Motor neuron (in vitro differentiated cells): ENCODE data around the gene MARCO. TPM values are rescaled to one million over a fixed set of nuclear protein-coding genes. Genes with fewer than 3 reads are reported as not detected.
"Not testable (repeated sequence)": the region's sequence is repeated elsewhere in the genome, so short reads cannot be mapped to it uniquely, and the experiment has no call there.

Experiments
- ATAC-seq, 8 experiments: fragments of 200-7000 bp; cut with Tn5 transposase; replicated peaks in 6 of 8; 2 replicates each; pipeline ENCODE4 v1.8.0; 2021; ENCODE audit warnings: mild to moderate bottlenecking in 8 of 8, moderate library complexity in 8 of 8
- H3K27ac ChIP-seq, 2 donors: fragments of 250-450 bp; sonication (Bioruptor Pico); 2 replicates each; pipeline ENCODE4 v1.9.0; 2021; ENCODE audit warnings: antibody characterized with exemption in 2 of 2, mild to moderate bottlenecking in 2 of 2, moderate library complexity in 1 of 2
- H3K4me1 ChIP-seq, 2 donors: fragments of 250-450 bp; sonication (Bioruptor Pico); replicated peaks in 1 of 2; 2 replicates each; pipeline ENCODE4 v1.6.1; 2021; ENCODE audit warnings: antibody characterized with exemption in 2 of 2, mild to moderate bottlenecking in 2 of 2, moderate library complexity in 1 of 2
- H3K4me3 ChIP-seq, 5 donors: fragments of 250-450 bp; sonication (Bioruptor Pico); 2 replicates each; pipeline ENCODE4 v1.9.0; 2021; ENCODE audit warnings: antibody characterized with exemption in 5 of 5, mild to moderate bottlenecking in 5 of 5, moderate library complexity in 4 of 5
- WGBS, 10 experiments: fragments of 450-650 bp; shearing (Covaris generic); methylation state at CpG; one replicate each; pipeline ENCODE4 v1.0.0; 2022; 5-methylcytosine and 5-hydroxymethylcytosine counted together
- in situ Hi-C, 9 experiments: fragments of 400-800 bp; cut with MboI; loops; one replicate each; pipeline ENCODE4 v1.15.0; 2021; ENCODE audit warnings: low sequenced_read_pairs in 9 of 9, low pct_unique_long_range_greater_than_20kb in 2 of 9; ENCODE audit not compliant: unreplicated experiment in 9 of 9
- total RNA-seq, 8 experiments: library from RNA; unstranded; fragments of 300-600 nt; gene quantifications; 2 replicates each; pipeline versions ENCODE4 v1.2.3 to v1.2.4, GENCODE V29; 2022

Gene MARCO
- total RNA-seq, 8 experiments from 2014 or later = 1.6 TPM; not detected in 7

- in situ Hi-C loops = no loop called here
- ATAC-seq = no peak
- no peak overlapping the region for H3K27ac ChIP-seq
- no peaks in the 10 kb centered on the region for H3K4me1 ChIP-seq
- WGBS, 10 experiments = 57% methylated on average over 1 of the region's 1 CpG; no CpG with 5 or more reads in 9 of the 10 experiments
- no peak overlapping the region for H3K4me3 ChIP-seq
These were observed 41.9 kb downstream of the MARCO start for GRCh38 chr2:118983915-118984314.

DNA sequence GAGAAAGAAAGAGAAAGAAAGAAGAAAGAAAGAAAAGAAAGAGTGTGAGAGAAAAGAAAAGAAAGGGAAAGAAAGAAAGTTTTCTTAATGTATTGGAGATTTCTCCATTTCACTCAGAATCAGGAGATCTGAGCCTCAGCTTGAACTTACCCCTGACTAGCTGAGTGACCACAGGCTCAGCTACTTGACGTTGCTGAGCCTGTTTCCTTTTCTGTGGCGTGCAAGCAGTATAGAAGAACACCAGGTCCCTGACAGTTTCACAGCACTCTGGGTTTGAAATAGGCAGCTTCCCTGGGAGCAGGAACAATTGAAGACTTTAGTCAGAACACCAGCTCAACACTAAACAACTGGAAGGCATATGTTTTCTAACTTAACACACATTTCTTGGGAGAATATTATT, 44.7 kb downstream of the MARCO start:
- WGBS, 10 experiments = 0 to 73% (median 20%) methylated on average over 1 to 2 of the region's 2 CpGs; no CpG with 5 or more reads in 1 of the 10 experiments
- ATAC-seq = no peak
- Histone ChIP-seq H3K27ac (no peak overlapping the region), H3K4me1 (no peaks in the 10 kb centered on the region), H3K4me3 (no peak overlapping the region)
- in situ Hi-C loops = no loop called here

DNA sequence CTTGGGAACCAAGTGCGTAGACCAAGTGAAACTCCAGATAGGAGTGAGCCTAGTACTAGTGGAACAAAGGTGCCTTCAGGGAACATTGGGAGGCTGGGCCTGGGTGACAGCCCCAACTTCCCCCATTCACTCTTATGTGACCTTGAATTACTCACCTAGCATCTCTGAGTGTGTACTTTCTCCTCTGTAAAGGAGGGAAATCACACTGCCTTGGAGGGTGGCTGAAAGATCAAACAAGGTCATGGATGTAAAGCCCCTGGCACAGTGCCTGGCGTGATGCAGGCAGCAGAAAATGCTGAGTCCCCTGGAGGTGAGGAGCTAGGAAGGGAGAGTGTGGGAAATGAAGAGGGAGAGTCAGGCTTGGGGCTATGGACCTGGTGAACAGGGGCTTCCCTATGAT, 45.9 kb downstream of the MARCO start:
- ATAC-seq = no peak
- WGBS, 10 experiments = 33 to 100% (median 100%) methylated on average over 1 to 2 of the region's 2 CpGs; no CpG with 5 or more reads in 5 of the 10 experiments
- in situ Hi-C loops = no loop called here
- Histone ChIP-seq H3K4me1 (no peaks in the 10 kb centered on the region), H3K4me3 (no peak overlapping the region), H3K27ac (no peak overlapping the region)

DNA sequence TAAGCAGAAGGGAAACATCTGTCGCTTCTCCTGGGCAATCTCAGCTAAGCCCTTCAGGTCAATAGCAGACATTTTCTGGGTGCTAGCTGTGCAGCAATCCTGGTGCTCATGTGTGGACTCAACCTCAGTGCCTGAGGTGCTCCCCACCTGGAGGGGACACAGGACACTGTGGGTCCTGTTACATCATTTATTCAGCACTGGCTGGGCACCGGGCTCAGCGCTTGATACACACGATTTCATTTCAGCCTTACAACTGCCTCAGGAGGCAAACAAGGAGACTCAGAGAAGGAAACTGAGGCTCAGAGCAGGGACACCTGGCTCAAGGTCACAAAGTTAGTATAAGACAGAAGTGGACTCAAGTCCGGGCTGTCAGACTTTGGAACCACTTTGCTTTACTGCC, 46.7 kb downstream of the MARCO start:
- Histone ChIP-seq H3K4me3 (no peak overlapping the region), H3K27ac (no peak overlapping the region), H3K4me1 (no peaks in the 10 kb centered on the region)
- WGBS, 10 experiments = 40 to 100% (median 93%) methylated on average over 1 to 3 of the region's 5 CpGs; no CpG with 5 or more reads in 4 of the 10 experiments
- in situ Hi-C loops = no loop called here
- no peak for ATAC-seq

- Histone ChIP-seq H3K4me1 (no peaks in the 10 kb centered on the region), H3K4me3 (no peak overlapping the region), H3K27ac (no peak overlapping the region)
- WGBS, 10 experiments = 0 to 61% (median 45%) methylated on average over 1 to 2 of the region's 2 CpGs; no CpG with 5 or more reads in 4 of the 10 experiments
- in situ Hi-C loops = no loop called here
- ATAC-seq = peak in 2 of 8 experiments; percentile 88 to 90
These were observed 47.5 kb downstream of the MARCO start for GRCh38 chr2:118989481-118989880.

DNA sequence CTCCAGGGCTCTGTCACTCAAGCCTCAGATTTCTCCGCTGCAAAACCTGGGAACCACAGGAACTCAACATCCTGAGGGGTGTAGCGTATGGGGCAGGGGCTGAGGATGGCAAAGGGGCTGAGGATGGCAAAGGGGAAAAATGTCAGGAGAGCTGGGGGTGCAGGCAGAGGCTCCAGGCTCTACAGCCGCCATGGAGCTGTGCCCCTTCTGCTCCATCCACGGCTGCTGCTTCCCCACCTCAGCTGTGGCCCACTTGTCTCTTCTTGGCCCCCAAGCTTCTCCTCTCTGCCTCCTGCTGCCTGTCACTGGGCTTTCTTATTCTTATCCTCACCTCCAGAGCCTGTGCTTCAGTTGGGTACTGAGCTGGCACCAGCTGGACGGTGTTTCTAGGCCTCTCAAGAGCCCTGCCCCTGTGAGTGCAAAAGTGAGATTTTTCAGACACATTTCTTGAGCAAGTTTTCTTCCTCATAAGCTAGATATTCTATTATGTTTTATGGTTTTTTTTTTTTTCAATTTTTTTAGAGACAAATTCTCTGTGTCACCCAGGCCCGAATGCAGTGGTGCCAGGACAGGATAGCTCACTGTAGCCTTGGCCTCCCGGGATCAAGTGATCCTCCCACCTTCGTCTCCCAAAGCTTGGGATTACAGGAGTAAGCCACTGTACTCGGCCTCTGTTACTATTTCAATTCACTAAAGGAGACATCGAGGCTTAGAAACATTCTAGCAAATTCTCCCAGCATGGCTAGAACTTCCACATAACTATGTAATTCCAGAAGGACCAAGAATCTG, 49.0 kb downstream of the MARCO start:
- H3K4me1 ChIP-seq = no peaks in the 10 kb centered on the region

DNA sequence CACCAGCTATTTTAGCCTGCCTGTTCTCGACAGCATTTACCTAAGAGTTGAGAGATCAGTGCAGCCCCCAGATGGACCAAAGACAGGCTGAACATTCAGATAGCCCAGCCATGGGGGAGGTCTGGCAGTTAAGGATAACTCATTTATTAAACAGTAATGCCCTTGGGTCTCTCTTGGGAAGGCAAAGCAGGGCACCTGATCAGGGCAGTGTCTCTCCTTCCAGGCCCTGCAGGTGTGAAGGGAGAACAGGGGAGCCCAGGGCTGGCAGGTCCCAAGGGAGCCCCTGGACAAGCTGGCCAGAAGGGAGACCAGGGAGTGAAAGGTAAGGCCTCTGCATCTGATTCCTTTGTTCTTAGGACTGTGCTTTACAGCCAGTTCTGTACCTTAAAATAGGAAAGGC, 49.6 kb downstream of the MARCO start:
- no peak overlapping the region for H3K4me3 ChIP-seq
- no peak for ATAC-seq
- WGBS, 10 experiments = 40 to 100% (median 67%) methylated on average over 1 of the region's 1 CpG; no CpG with 5 or more reads in 5 of the 10 experiments
- in situ Hi-C loops = no loop called here
- H3K4me1 ChIP-seq = no peaks in the 10 kb centered on the region
- H3K27ac ChIP-seq = no peak overlapping the region

More for the DNA sequence above, 49.0 kb downstream of the MARCO start:
- ATAC-seq = no peak
- in situ Hi-C loops = no loop called here
- Histone ChIP-seq H3K27ac (no peak overlapping the region), H3K4me3 (no peak overlapping the region)
- 0 to 83% (median 67%) methylated on average over 1 to 7 of the region's 10 CpGs; no CpG with 5 or more reads in 1 of the 10 experiments for WGBS, 10 experiments

DNA sequence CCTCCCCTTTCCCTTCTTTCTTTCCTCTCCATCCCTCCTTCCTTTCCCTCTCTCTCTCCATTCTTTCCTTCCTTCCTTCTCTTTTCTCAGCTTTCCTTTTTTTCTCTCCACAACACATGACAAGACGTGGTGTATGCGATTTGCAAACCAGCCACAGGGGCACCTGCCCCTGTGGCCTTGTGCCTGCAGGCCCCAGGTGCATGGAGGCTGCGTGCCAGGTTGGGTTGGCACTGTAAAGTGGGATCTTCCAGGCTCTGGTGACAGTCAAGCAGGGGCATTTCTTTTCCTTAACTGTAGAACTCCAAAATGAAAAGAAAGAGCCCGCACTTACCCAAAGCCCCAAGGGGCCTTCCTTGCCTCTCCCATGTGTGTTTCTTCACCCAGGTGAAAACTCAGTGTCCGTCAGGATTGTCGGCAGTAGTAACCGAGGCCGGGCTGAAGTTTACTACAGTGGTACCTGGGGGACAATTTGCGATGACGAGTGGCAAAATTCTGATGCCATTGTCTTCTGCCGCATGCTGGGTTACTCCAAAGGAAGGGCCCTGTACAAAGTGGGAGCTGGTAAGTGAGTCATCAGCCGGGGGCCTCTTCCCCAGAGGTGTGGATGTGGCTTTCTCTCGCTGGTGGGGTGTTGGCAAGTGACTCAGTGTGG, 50.9 kb downstream of the MARCO start:
- WGBS, 10 experiments = 0 to 90% (median 55%) methylated on average over 1 to 11 of the region's 13 CpGs; no CpG with 5 or more reads in 2 of the 10 experiments
- Histone ChIP-seq H3K27ac (no peak overlapping the region), H3K4me1 (no peaks in the 10 kb centered on the region), H3K4me3 (no peak overlapping the region)
- no peak for ATAC-seq
- in situ Hi-C loops = no loop called here

- Histone ChIP-seq H3K27ac (no peak overlapping the region), H3K4me1 (no peaks in the 10 kb centered on the region), H3K4me3 (no peak overlapping the region)
- no peak for ATAC-seq
- WGBS, 10 experiments = 41 to 100% (median 80%) methylated on average over 1 to 4 of the region's 4 CpGs; no CpG with 5 or more reads in 3 of the 10 experiments
- in situ Hi-C loops = no loop called here
These were observed 51.4 kb downstream of the MARCO start for GRCh38 chr2:118993392-118993752.

GRCh38 chr2:118994172-118994700, 52.2 kb downstream of the MARCO start:
- in situ Hi-C loops = no loop called here
- Histone ChIP-seq H3K4me3 (no peak overlapping the region), H3K27ac (no peak overlapping the region), H3K4me1 (no peaks in the 10 kb centered on the region)
- ATAC-seq = no peak
- 27 to 85% (median 75%) methylated on average over 3 to 10 of the region's 14 CpGs; no CpG with 5 or more reads in 4 of the 10 experiments for WGBS, 10 experiments

- H3K4me1 ChIP-seq = no peaks in the 10 kb centered on the region
- no peak overlapping the region for H3K4me3 ChIP-seq
- in situ Hi-C loops = no loop called here
- 73% methylated on average over 2 of the region's 2 CpGs; no CpG with 5 or more reads in 9 of the 10 experiments for WGBS, 10 experiments
- no peak overlapping the region for H3K27ac ChIP-seq
- ATAC-seq = no peak
These were observed 52.8 kb downstream of the MARCO start for GRCh38 chr2:118994778-118995177.

- in situ Hi-C loops = loop anchor here in 6 of 9 experiments (25.0 kb wide), 2 partner anchors 183 to 283 kb away; no protein-coding TSS in a partner anchor
- ATAC-seq, H3K4me1 ChIP-seq, H3K4me3 ChIP-seq, H3K27ac ChIP-seq: not testable (repeated sequence)
- 80% methylated on average over 1 of the region's 4 CpGs; no CpG with 5 or more reads in 8 of the 10 experiments for WGBS, 10 experiments
These were observed 61.9 kb downstream of the MARCO start for GRCh38 chr2:119003856-119004255.

GRCh38 chr2:119004602-119005001, 62.6 kb downstream of the MARCO start:
- ATAC-seq = no peak
- H3K4me3 ChIP-seq = no peak overlapping the region
- H3K27ac ChIP-seq = no peak overlapping the region
- 19 to 100% (median 49%) methylated on average over 1 to 3 of the region's 3 CpGs; no CpG with 5 or more reads in 2 of the 10 experiments for WGBS, 10 experiments
- no peaks in the 10 kb centered on the region for H3K4me1 ChIP-seq
- in situ Hi-C loops = loop anchor here in 6 of 9 experiments (25.0 kb wide), 2 partner anchors 183 to 283 kb away; no protein-coding TSS in a partner anchor
